Stimulated activated CD4-positive, alpha-beta T cell treated with anti-CD3 and anti-CD28 coated beads, TNF-alpha, amount 100 ng/mL, for 4 hours (primary cell): ENCODE data around the gene PLCH1.

Experiments used
- DNase-seq, 3 experiments: peaks; one replicate each; pipeline ENCODE4 v3.0.0-alpha.2; 2020; ENCODE audit warnings: low read depth in 3 of 3

PLCH1 gene

DNA sequence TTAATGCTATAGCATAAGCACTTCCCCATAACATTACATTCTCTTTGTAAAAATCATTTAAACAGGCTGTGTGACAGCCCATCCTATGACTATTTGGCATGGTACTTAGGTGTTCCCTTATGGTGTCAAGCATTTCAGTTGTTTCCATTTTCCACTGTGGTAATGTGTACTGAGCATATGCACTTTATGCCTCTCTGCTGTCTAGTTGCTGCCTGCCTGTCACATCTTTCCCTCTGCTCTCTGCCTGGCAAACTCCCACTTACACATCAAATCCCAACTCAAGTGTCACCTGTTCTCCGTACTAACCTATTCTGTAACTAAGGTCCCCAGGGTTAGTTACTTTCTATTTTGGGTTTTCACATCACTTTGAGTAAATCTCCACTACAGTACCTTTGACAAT is 367.0 kb downstream of the PLCH1 start:
- DNase-seq, result no peak

- no peak for DNase-seq
These were observed 367.8 kb downstream of the PLCH1 start for GRCh38 chr3:155377071-155377470.

DNA sequence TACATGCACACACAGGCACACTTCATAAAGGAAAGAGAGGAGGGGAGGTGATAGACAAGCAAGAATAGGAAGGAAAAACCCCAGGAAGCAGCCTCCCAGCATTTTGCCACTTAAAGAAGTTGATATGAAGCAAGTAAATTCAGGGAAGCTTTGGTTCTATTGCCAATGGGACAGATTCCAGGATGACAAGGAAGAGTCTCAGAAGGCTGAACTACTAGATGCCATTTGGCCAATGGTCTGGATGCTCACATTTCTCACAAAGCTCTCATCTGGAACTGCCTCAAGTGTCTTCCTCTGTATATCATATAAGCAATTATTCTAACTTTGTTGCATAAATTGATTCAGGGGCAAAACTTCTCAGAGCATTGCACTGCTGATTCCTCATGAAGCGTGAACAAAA is 372.6 kb downstream of the PLCH1 start:
- no peak for DNase-seq

DNA sequence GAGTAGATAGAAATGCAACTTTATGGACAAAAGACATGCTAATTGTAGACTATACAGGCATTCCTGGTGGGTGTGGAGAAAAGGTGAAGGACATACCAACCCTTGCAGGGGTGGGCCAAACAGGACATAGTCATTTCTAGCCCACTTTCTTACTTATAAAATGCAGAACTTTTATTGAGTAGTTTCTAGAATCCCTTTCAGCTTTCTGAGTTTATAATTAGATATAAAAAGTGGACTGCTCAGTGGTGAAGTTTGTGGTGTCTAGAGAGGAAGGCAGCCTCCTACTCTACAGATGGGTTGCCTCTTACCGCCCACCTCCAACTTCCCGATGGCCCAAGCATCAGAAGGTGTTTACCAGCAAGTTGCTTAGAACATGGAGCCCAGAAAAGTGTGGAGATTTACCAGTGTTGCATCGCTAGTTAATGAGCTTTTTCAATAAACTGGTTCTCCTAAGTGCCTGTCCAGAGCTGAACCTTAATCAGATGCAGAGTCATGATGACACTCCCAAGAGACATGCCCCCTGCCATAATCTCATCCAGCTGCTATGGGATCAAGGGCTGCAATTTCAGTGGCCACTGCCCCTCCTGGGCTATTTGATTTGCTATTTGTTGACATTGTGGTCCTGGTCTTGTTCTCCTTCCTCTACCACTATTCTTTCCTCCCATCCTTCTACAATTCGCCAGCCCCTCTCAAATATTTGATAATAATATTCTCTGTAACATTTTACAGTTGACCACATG is 373.9 kb downstream of the PLCH1 start:
- DNase-seq, result no peak

GRCh38 chr3:155370198-155370597 is 374.7 kb downstream of the PLCH1 start:
- DNase-seq, result no peak

GRCh38 chr3:155369735-155370134 is 375.1 kb downstream of the PLCH1 start:
- DNase-seq, result no peak

DNA sequence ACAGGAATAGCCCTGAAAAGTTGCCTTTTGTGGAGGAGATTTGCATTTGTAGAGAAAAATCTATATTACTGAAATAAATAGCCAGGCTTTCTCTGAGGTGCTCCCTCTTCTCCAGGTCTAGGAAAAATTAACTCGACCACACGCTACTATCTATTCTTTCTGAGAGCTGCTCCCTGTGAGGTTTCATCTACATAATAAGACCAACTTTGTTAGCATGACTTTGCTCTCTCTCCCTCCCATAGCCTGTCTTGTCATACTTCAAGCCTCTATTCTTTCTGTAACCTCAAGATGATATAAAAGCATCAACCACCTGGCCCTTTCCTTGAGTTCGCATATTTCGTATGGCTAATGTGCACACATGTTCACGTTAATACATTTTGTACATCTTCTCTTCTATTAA is 375.6 kb downstream of the PLCH1 start:
- DNase-seq, result no peak

DNA sequence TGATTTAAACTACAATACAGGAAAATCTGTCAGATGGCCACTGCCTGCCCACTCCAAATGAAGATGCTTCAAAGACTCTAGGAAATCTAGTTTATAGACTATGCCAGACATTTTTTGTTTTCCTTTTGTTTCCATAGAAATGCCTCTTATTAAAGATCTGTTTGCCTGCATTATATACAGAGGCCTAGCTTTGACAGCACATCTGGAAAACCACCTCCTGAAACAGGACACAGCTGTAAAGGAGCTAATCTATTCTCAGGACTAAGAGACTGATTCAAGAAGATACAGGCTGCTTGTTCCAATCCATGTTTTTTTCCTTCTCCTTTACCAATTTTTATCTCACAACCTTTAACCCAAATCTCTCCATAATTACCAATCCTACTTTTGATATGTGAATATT is 376.1 kb downstream of the PLCH1 start:
- no peak for DNase-seq

GRCh38 chr3:155367506-155367905 is 377.4 kb downstream of the PLCH1 start:
- no peak for DNase-seq

DNA sequence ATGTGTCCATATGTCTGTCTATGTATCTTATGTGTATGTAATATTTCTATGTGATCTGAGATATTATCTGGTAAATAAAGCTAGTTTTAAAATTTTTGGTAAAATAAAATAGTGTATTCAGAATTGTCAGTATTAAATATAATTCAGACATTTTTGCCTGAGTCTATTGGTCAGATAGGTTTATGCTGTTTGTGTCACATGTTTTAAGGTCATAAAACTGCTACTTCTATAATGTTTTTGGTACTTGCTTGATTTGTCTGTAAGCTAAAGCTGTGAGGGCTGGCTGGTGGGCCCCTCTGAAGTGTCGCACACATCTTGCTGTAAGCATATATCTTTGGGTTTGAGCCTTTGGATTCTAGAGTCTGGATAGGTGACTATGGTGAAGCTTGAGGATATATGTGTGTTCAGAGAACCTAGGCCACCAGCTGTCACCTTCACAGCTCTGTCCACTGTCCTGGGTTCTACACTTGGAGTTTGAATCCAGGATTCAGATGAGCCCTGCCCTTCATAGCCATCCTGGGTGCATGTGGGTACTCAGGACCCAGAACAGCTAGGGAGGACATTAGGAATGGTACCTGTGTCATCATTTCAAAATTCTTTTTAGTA is 379.6 kb downstream of the PLCH1 start:
- no peak for DNase-seq

DNA sequence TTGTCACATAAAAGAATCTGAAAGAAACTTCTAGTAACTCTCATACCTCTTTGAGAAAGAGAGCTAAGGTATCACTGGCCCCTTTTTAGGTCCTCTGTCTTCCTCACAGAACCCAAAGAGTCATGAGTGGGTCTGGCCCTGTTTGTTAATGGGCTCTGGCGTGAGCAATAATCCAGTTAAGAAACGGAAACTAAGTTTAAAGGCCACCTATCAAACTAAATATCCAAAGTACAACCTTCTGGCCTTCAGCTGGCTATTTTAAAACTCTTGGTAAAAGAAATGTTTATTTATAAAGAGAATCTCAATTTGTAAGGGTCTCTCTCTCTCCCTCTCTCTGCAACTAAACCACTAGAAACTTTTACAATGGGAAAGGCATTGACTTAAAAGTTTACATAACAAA is 380.4 kb downstream of the PLCH1 start:
- DNase-seq, result no peak

- no peak for DNase-seq
These were observed 381.2 kb downstream of the PLCH1 start for GRCh38 chr3:155363690-155364070.

DNA sequence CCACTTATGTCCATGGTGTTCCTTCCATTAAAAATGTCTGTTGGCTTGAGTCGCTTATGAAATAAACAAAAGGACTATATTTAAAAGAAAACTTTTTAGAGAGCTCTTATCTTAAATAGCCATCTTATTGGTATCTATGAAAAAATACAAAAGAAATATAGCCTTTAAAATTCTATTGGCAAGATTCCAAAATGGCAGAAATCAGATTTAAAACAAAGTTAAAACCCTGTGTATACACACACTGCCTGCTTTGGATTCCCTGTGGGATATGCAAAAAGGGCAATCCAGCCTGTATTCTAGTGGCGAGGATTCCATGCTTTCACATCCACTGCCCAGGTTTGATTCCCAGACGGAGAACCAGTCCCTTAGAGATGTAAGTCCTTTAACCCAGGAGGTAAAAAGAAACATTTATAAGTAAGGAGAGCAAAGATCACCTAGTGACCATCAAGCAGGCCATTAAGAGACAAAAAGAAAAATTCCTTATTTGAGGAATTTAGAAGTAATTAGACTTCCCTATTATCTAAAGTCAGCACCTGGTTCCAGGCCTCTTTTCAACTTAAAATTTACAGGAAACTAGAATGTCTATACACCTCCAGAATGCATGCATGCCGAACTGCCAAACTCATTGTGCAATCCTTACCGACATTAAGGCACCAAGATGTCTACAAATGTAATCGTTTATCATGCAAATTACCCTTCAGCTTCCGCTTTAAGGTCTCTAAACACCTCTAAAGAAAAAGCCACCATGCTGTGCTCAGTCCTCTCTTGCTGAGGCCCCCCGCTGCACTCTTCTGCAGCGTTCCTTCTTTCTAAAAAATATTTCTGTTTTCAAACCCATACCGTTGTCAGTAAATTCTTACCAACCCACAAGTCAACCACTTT is 381.8 kb downstream of the PLCH1 start:
- DNase-seq, result no peak

- DNase-seq, result no peak
These were observed 384.6 kb downstream of the PLCH1 start for GRCh38 chr3:155360281-155360680.

DNA sequence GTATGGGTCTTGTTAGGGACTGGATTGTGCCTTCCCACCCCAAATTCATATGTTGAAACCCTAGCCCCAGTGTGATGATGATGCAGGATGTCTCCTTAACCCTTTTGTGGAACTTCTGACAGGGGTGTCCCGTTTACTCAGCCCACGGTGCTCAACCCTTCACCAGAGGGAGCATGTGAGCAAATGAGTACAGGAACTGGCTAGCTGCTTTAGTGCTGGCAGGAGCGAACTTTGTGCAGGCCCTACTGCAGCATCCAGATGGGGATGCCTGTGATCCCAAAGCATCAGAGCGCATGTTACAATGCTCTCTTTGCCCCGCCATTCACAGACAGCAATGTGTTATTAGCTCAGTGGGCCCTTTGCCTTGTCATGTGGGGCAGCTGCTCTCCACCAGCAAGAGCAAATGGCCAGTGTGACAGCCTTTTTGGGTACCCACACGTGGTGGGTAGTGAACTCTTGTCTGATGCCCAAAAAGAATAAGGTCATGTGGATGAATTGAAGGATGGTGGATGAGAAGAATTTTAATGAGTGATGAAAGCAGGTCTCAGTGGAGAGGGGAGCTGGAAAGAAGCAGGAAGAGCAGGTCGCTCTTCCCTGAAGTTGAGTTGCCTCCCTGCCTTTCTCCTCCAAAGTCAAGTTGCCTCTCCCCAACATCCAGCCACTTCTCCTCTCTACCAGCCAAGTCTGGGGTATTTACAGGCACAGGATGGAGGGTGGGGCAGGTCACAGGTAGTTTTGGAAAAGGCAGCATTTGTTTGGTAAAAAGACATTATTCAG is 388.1 kb downstream of the PLCH1 start:
- DNase-seq, result no peak

DNA sequence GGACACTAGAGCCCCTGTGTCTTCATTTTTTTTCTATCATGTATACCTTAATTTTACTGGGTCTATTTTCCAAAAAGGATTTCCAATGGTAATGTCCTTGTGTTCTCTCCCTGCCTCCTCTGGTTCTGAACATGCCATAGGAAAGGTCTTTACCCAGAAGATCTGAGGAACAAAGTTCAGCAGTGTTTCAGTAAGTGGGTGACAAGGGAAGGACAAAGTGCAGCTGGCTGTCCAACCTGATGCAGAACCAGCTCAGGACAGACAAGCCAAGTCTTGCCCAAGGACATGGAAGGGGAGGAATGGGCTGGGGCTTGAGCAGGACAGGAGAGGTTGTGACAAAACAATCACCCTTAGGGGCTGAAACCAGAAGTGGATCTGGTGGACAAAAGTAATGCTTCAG is 390.2 kb downstream of the PLCH1 start:
- no peak for DNase-seq

- no peak for DNase-seq
These were observed 391.9 kb downstream of the PLCH1 start for GRCh38 chr3:155352900-155353490.

GRCh38 chr3:155350571-155350970 is 394.3 kb downstream of the PLCH1 start:
- DNase-seq, result no peak

DNA sequence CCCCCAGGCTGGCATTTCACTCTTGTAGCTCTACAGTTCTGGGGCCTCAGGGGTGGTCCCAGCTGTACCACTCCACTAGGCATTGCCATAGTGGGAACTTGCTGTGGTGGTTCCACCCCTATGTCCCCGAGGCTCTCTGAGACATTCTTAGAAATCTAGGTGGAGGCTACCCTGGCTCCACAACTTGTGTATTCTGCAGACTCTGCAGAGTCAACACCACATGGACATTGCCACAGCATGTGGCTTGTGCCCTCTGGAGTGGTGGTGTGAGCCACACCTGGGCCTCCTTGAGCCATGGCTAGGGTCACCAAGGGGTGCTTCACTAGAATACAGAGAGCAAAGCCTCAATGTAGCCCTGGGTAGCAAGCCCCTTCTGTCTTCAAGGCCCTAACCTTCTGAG is 397.0 kb downstream of the PLCH1 start:
- DNase-seq, result no peak

DNA sequence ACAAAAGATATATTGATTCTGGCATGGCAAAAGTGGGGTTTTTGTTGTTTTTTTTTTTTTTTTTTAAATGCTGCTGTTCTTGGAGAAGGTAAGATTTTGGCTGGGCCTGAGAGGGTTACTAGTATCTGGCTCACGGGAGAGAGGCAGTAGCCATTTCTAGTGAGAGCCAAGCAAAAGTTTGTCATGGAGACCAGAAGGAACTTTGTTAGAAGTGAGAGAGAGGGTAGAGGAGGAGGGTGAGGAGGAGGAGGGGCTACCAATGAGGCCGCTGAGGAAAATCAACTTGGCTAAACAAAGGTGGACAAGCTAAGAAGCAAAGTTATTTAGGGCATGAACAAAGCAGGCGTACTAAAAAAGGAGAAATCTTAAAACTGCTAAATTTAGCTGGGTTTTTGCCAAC is 402.5 kb downstream of the PLCH1 start:
- no peak for DNase-seq

DNA sequence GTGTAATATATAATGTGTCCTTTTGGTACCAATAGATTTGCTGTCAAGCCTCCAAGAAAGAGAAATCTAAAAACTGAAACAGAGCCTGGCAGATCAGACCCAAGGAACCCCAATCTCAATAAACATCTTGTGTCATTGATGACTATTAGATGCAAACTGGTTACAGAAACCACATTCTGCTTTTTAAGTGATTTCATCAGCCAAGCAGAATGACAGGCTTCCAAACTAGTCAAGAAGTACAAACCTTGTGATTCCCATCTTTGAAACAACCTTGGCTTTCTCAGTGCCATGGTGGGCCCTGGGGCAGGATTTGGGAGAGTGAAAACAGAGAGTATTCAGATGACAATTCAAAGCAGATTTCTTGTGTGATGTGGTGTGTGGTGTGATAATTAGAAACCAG is 405.8 kb downstream of the PLCH1 start:
- no peak for DNase-seq
